HG03066 (cell line): Measurements from ENCODE around the gene OR2A5.
"Not testable (repeated sequence)": the region's sequence is repeated elsewhere in the genome, so short reads cannot be mapped to it uniquely, and the experiment has no call there.

Source experiments
- ATAC-seq: cut with Tn5 transposase; IDR thresholded peaks from one replicate; pipeline ENCODE4 v1.9.1; 2021; ENCODE audit warnings: low read depth; ENCODE audit not compliant: unreplicated experiment

The OR2A5 gene

GRCh38 chr7:144032516-144032915, 16.2 kb upstream of the OR2A5 start:
- ATAC-seq, result no peak

- no peak for ATAC-seq
Measured at GRCh38 chr7:144032985-144033709, 15.6 kb upstream of the OR2A5 start.

- ATAC-seq, result no peak
Measured at GRCh38 chr7:144035385-144035784, 13.4 kb upstream of the OR2A5 start.

- ATAC-seq, result no peak
Measured at GRCh38 chr7:144036302-144036885, 12.4 kb upstream of the OR2A5 start.

DNA sequence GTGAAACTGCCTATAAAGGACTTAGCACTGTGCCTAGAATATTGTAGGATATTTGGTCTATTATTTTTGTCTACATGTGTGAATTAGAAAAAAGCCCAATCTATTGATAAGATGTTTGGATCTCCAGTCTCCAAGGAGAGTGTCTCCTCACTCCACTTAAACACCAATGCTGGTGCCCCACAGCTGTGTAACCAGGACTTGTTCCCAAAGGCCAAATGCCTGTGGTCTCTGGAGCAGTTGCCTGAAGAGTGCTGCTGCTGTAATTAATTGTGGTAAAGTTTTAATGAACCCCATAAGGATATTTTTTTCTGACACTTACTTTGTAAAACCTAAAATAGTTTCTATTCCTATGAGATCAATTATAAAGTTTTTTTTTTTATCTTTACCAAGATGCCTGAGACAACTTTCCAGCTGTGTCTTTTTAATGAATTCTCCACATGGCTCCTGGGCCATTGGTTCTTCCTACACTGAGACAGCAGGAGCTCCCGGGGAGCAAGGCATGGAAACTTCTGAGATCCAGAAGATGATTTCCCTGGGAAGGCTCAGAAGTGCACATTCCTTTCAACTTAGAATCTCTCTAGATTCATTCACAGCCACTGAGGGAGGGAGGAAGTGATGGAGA, 11.2 kb upstream of the OR2A5 start:
- ATAC-seq, result no peak

GRCh38 chr7:144038887-144039286, 9.9 kb upstream of the OR2A5 start:
- no peak for ATAC-seq

GRCh38 chr7:144049491-144049890, 743 bp downstream of the OR2A5 start:
- ATAC-seq, result no peak

- ATAC-seq, result no peak
Measured at GRCh38 chr7:144050093-144050492, 1.3 kb downstream of the OR2A5 start.

GRCh38 chr7:144050884-144051283, 2.1 kb downstream of the OR2A5 start:
- not testable (repeated sequence) for ATAC-seq

- ATAC-seq, result no peak
Measured at GRCh38 chr7:144057954-144058353, 9.2 kb downstream of the OR2A5 start.

DNA sequence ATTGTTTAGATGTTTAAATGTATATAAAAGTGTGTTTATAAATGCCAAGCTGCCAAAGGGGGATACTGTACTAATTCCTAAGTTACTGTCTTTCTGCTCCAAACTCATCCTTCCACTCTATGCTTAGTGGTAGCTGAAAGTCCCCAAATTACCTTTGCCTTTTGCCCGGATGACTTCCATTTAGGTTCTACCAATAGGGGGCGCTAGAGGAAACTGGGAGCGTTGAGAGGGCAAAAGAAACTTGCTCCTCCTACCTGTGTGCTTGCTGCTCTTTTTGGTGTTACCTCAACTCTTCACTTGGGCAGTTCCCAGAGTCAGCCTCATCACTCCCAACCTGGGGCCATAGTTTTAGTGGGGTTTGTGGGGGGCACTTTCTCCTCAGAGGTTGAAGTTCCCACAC, 15.0 kb downstream of the OR2A5 start:
- ATAC-seq, result no peak

DNA sequence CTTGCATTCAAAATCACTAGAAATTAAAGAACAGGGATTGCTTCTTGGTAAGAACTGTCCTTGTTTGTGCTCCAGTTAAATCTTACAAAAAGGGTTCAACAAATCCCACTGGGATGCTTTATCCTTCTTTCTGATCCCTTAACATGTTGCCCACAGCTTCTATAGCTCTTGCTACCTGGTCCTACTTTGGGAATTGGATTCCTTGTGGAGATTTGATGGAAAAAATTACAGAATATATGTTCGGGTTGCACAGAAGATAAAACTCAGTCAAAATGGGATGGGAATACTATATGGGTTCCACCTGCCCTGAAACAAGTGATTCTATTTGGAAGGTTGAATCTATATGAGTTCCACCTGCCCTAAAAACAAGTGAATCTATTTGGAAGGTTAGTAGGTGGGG, 20.8 kb downstream of the OR2A5 start, which contains the start of gene OR2A25:
Gene OR2A25, plus strand, starts transcription at position 301 of the 400 bp plus-strand sequence. CDS start 4,409 bp downstream, outside the sequence.
- no peak for ATAC-seq

DNA sequence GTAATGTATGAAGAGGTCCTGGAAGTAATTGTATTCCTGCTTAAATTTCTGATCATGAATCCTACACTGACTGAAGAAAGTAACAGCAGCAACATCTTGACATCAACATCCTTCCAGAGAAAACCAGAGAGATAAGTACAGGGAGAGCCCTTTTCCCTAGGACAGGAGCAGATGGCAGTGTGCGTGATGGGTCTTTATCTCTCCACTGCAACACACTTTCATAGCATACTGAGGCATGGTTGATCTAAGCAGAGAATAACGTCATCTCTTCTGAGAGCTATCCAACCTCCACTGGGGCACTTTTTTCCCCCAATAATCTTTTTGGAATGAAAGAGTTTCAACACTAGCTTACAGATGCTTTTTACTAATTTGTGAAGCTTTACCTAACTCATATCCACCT, 21.2 kb downstream of the OR2A5 start:
- ATAC-seq, result no peak

DNA sequence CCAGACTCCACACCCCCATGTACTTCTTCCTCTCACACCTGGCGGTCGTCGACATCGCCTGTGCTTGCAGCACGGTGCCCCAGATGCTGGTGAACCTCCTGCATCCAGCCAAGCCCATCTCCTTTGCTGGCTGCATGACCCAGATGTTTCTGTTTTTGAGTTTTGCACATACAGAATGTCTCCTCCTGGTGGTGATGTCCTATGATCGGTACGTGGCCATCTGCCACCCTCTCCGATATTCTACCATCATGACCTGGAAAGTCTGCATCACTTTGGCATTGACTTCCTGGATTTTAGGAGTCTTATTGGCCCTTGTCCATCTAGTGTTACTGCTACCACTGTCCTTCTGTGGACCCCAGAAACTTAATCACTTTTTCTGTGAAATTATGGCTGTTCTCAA, 25.6 kb downstream of the OR2A5 start:
- ATAC-seq, result no peak

DNA sequence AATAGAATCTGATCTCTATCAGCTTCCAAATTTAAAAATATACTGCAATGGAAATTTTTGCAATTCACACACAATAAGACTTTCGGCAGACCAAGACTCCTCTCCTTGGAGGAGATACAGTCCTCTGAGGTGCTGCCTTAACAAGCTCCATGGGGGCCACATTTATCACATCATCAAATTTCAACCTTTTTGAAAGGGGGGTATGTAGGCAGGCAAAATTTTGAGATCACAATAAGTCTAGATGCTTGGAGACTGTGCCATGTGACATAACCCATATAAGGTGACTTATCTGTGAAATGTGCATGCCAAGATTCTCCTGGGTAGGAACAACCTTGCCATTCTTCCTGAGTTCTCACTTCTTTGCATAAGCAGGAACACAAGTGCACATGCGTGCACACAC, 37.2 kb downstream of the OR2A5 start, which contains the start of gene OR2A12:
Gene OR2A12, plus strand, starts transcription at position 301 of the 400 bp plus-strand sequence. CDS start 8,830 bp downstream, outside the sequence.
- no peak for ATAC-seq

DNA sequence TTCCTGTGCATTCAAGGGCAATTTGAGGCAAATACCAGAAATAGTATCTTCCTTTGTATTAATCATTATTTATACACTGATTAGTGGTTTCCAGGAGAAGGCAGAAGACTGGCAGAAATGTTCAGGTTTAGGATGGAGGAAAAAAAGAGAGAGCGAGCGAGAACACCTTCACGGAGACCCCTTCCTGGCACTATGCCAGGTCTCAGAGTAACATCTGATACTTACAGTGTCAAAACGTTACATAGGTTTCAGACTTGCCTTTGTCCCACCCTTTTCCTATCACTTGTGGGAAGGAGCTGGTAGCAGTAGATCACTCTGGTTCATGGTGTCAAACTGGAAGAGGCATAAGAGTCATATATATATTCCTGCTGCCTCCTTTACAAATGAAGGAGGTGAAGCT, 38.0 kb downstream of the OR2A5 start:
- ATAC-seq, result no peak

GRCh38 chr7:144087230-144087629, 38.5 kb downstream of the OR2A5 start:
- ATAC-seq, result no peak

DNA sequence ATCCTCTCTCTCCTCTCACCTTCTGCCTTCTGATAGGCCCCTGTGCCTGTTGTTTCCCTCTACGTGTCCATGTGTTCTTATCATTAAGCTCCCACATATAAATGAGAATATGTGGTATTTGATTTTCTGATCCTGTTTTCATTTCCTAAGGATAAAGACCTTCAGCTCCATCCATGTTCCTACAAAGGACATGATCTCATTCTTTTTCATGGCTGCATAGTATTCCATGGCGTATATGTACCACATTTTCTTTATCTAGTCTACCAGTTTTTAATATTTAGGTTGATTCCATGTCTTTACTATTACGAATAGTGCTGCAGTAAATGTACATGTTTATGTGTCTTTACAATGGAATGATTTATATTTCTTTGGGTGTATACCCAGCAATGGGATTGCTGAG, 41.9 kb downstream of the OR2A5 start:
- no peak for ATAC-seq

DNA sequence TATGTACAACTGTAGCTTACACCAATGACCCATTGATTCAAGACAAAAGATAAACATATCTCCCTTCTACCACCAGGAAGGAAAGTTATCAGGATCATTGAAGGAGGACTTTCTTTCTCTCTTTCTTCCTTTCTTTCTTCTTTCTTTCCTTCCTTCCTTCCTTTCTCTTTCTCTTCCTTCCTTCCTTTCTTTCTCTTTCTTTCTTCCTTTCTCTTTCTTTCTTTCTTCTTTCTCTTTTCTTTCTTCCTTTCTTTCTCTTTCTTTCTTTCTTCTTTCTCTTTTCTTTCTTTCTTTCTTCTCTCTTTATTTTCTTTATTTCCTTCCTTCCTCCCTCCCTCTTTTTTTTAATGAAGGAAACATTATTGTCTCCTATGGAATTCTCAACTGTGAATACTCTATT, 50.0 kb downstream of the OR2A5 start:
- no peak for ATAC-seq

GRCh38 chr7:144100607-144101006, 51.9 kb downstream of the OR2A5 start:
- no peak for ATAC-seq

DNA sequence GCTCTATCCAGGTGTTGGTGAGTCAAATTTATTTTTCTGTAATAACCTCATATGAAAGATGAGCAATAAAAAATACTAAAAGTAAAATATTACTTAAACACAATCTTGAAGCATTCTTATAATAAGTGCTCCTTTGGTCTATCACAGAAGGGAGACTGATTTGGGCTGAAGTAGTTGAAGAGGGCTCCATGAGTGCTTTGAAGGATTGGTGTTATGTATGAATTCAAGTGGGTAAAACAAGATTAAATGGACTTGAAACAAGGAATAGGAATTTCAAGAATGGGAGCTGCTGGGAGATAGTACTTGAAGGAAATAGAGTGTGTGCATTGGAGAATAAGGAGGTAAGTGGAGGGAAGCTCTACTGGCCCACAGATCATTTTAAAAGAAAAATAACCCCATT, 53.3 kb downstream of the OR2A5 start:
- no peak for ATAC-seq

DNA sequence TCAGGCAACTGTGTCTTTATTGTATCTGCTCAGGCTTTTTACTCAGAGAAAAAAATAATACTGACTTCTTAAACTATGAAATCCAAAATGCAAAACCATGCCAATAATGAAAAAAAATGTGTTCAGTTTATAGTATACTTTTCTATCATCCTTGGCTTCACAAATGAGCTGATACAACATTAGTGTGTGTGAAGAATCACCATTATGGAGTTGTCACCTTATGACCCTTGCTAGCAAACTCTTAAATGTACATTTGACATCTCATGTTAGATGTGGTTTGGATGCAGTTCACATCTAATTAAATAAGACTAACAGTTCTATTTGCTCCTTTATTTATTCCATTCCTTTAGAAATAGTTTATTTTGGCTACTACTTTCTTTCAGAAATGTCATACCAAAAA, 56.5 kb downstream of the OR2A5 start:
- no peak for ATAC-seq
